Measurements from ENCODE around the gene ASB8. TPM values are rescaled to one million over a fixed set of nuclear protein-coding genes. Genes with fewer than 3 reads are reported as not detected.

ASB8 gene
- total and polyA plus RNA-seq, 3 experiments from 2014 or later, result 32.5 to 81.8 (median 38.1) TPM

DNA sequence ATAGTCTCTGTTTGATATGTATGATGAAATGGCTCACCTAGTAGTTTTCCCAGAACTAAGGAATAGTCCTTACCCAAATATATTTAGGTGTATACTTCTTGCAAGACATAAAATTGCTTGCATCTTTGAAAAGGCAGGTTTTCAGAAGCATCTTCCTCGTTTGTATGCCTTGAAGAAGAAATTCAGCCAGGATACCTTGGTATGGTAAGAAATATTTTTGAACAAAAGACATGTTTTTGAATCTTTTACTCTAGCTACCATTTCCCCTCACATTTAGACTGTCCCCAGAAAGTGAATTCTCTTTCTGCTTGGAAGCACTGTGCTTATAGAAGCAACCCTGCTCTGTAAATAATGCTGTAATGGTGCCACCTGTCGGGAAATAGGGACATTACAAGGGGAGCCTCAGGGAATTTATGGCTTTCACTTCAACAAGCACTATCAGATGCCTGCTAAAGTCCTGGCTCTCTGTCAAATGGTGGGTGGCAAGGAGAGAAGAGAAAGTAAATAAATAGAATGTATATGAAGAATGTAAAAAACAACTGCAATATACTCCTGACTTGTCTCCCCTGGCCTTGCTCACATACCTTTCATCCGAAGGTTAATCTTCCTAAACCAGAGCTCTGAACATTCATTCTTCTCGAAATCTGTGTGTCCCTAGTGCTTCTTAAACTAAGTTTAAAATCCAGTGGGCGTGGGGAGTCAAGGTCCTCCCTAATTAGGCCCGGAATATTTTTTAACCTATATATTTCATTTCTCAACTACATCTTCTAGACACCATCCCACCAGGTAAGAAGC is 32.2 kb upstream of the ASB8 start:
- Mint-ChIP-seq H3K36me3 (no peaks in the 10 kb centered on the region), H3K4me3 (peak overlapping the region in 1 of 7 donors; percentile 5), H3K9me3 (no peaks in the 10 kb centered on the region), H3K4me1 (peaks cover 0 to 3% (median 0%) of the 10 kb centered on the region in 3 donors), H3K27ac (no peak overlapping the region), H3K27me3 (peaks cover 31 to 53% of the 10 kb centered on the region in 2 donors)
- Histone ChIP-seq H3K9me3 (ENCODE audit: low read length) (no peaks in the 10 kb centered on the region), H3K4me1 (ENCODE audit: insufficient read depth, low read length) (peaks cover under 1% of the 10 kb centered on the region), H3K27me3 (ENCODE audit: insufficient read depth, low read length, poor library complexity, severe bottlenecking) (peaks cover 7% of the 10 kb centered on the region), H3K4me3 (ENCODE audit: low read length) (no peak overlapping the region), H3K36me3 (ENCODE audit: insufficient read depth, low read length) (no peaks in the 10 kb centered on the region), H3K27ac (ENCODE audit: low read depth, low read length) (no peak overlapping the region)
- ChIA-PET CTCF (interaction anchor here (0.7 to 5.5 kb wide), 10 partner anchors 9 to 538 kb away, joined by 3 to 39 read pairs (median 3); partner anchors contain the start of gene ASB8), POLR2A (no interaction called here)
- peak; percentile 49 to 74 (median 52) for DNase-seq

DNA sequence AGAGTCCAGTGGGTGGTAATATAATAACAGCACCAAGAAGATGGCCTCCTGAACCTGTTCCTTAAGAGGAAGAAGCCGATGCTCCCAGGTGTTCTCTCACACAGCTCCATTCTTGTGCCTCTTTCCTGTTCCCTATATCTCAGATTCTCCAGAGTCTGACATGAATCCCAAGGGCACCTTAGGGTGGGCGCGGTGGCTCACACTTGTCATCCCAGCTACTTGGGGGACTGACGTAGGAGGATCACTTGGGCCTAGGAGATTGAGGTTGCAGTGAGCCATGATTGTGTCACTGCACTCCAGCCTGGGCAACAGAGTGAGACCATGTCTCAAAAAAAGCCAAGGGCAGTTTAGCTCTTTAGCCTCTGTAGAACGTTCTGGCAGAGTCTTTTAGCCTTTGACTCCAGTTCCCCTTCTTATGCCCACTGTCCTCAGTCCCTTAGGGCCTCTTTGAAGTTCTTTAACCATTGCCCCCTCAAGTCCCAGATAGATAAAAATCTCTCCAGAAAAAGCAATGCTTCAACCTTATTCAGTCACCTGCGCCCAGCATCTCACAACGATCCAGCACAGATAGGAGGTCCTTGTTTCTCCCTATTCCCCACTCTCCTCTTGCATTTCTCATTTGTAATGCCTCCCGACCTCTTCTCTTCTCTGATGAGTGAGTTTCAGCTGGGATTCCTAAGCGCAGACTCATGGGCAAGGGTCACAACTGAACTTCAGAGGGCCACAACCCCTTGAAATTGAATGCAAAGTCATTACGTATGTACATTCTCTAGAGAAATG is 30.8 kb upstream of the ASB8 start:
- CTCF ChIA-PET, result interaction anchor here (2.0 to 5.5 kb wide), 2 partner anchors 10 to 12 kb away, joined by 5 to 39 read pairs; no protein-coding TSS in a partner anchor
- H3K9me3 ChIP-seq (ENCODE audit: low read length), result no peaks in the 10 kb centered on the region
- H3K36me3 ChIP-seq (ENCODE audit: insufficient read depth, low read length), result no peaks in the 10 kb centered on the region
- no peaks in the 10 kb centered on the region for H3K9me3 Mint-ChIP-seq
- H3K27ac ChIP-seq (ENCODE audit: low read depth, low read length), result no peak overlapping the region
- H3K27me3 ChIP-seq (ENCODE audit: insufficient read depth, low read length, poor library complexity, severe bottlenecking), result peaks cover 12% of the 10 kb centered on the region
- DNase-seq, result no peak
- H3K4me1 ChIP-seq (ENCODE audit: insufficient read depth, low read length), result peaks cover 7% of the 10 kb centered on the region
- peaks cover 0 to 4% (median 0%) of the 10 kb centered on the region in 3 donors for H3K36me3 Mint-ChIP-seq
- H3K4me3 ChIP-seq (ENCODE audit: low read length), result no peak overlapping the region
- H3K4me1 Mint-ChIP-seq, result peaks cover 0 to 11% (median 3%) of the 10 kb centered on the region in 3 donors
- POLR2A ChIA-PET, result no interaction called here
- H3K4me3 Mint-ChIP-seq, result no peak overlapping the region
- H3K27me3 Mint-ChIP-seq, result peaks cover 32 to 49% of the 10 kb centered on the region in 2 donors
- no peak overlapping the region for H3K27ac Mint-ChIP-seq

DNA sequence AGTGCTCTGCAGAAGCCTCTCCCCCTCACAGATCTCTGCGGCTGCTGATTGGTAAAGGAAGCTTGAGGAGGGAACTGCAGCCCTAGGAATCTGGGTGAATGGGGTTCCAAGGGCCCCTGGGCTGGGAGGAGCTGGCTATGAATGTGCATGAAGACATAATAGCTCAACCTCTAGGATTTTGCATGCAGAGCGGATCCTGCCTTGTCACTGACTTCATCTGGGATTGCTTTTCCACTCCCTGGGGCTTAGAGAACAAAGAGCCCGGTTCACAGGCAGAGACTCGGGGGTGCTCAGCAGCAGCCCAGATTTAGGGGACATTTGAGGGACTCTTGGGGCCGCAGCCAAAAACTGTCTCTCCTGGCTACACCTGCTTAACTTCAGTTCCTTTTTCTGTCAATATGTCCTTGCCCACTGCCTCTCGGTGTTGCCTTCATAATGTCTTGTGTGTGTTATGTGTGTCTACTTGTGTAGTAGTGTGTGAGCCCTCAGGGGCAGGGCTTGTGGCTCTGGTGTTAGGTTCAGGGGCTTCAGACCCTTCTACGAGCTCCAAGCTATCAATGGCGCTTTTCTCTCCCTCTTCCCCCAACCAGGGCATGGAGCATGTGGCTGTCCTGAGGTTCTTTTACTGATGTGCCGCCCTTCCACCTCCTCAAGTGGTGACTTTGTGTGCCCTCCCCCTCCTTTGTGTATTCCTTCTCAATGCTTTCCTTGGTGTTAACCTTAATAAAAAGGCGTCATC is 28.0 kb upstream of the ASB8 start:
- Mint-ChIP-seq H3K36me3 (peaks cover 0 to 6% (median 0%) of the 10 kb centered on the region in 3 donors), H3K4me3 (peak overlapping the region; percentile 51 to 97 (median 86)), H3K27ac (peak overlapping the region in 5 of 8 donors; percentile 59 to 87 (median 74)), H3K27me3 (peaks cover 30 to 37% of the 10 kb centered on the region in 2 donors), H3K9me3 (no peaks in the 10 kb centered on the region), H3K4me1 (peaks cover 6 to 20% (median 11%) of the 10 kb centered on the region in 3 donors)
- ChIA-PET CTCF (interaction anchor here (1.0 to 5.5 kb wide), 2 partner anchors 13 to 470 kb away, joined by 4 to 39 read pairs; no protein-coding TSS in a partner anchor), POLR2A (interaction anchor here (3.4 kb wide), 1 partner anchor 13 kb away, joined by 29 read pairs; no protein-coding TSS in a partner anchor)
- Histone ChIP-seq H3K4me3 (ENCODE audit: low read length) (no peak overlapping the region), H3K36me3 (ENCODE audit: insufficient read depth, low read length) (no peaks in the 10 kb centered on the region), H3K9me3 (ENCODE audit: low read length) (no peaks in the 10 kb centered on the region), H3K27ac (ENCODE audit: low read depth, low read length) (no peak overlapping the region), H3K27me3 (ENCODE audit: insufficient read depth, low read length, poor library complexity, severe bottlenecking) (peaks cover 12% of the 10 kb centered on the region), H3K4me1 (ENCODE audit: insufficient read depth, low read length) (peaks cover 16% of the 10 kb centered on the region)
- no peak for DNase-seq

DNA sequence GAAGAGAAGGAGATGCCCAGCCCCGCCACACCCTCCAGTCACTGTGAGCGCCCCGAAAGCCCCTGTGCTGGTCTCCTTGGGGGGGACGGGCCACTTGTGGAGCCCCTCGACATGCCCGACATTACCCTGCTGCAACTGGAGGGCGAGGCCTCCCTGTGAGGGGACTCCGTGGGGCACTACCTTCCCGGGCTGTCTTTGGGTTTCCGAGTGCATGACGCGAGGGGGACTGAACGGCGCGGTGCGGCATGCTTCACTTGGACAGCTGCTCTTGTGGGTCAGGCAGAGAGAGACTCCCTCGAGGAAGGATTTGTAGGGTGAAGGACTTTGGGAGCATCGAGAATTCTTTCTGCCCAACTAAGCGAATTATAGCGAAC is 27.2 kb upstream of the ASB8 start:
- peaks cover 16% of the 10 kb centered on the region for H3K4me1 ChIP-seq (ENCODE audit: insufficient read depth, low read length)
- H3K9me3 ChIP-seq (ENCODE audit: low read length), result no peaks in the 10 kb centered on the region
- peak overlapping the region in 7 of 8 donors; percentile 25 to 87 (median 60) for H3K27ac Mint-ChIP-seq
- no peak overlapping the region for H3K4me3 ChIP-seq (ENCODE audit: low read length)
- DNase-seq, result no peak
- H3K27ac ChIP-seq (ENCODE audit: low read depth, low read length), result no peak overlapping the region
- no peaks in the 10 kb centered on the region for H3K36me3 ChIP-seq (ENCODE audit: insufficient read depth, low read length)
- ChIA-PET POLR2A (interaction anchor here (3.4 kb wide), 1 partner anchor 14 kb away, joined by 29 read pairs; no protein-coding TSS in a partner anchor), CTCF (interaction anchor here (5.5 kb wide), 1 partner anchor 14 kb away, joined by 39 read pairs; no protein-coding TSS in a partner anchor)
- peaks cover 12% of the 10 kb centered on the region for H3K27me3 ChIP-seq (ENCODE audit: insufficient read depth, low read length, poor library complexity, severe bottlenecking)
- no peaks in the 10 kb centered on the region for H3K9me3 Mint-ChIP-seq
- peaks cover 0 to 6% (median 0%) of the 10 kb centered on the region in 3 donors for H3K36me3 Mint-ChIP-seq
- H3K4me1 Mint-ChIP-seq, result peaks cover 6 to 20% (median 11%) of the 10 kb centered on the region in 3 donors
- peaks cover 25 to 29% of the 10 kb centered on the region in 2 donors for H3K27me3 Mint-ChIP-seq
- peak overlapping the region; percentile 65 to 97 (median 95) for H3K4me3 Mint-ChIP-seq

DNA sequence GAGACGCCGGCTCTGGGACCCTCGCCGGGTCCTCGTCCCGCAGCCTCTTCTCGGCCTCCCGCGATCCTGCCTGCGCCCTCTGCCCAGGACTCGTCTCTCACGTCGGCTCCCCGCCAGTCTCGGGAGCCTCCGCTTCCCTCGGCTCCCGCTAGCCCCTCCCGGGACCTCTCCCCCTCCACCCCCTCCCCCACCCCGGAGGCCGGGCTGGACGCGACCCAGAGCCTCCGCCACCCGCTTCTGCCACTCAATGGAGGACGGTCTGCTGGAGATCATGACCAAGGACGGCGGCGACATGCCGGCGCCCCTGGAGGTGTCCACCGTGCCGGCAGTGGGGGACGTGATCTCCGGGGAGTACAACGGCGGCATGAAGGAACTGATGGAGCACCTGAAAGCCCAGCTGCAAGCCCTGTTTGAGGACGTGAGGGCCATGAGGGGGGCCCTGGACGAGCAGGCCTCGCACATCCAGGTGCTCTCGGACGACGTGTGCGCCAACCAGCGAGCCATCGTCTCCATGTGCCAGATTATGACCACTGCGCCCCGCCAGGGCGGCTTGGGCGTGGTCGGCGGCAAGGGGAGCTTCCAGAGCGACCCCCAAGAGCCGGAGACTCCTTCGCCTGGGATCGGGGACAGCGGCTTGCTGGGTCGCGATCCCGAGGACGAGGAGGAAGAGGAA is 26.7 kb upstream of the ASB8 start:
- Mint-ChIP-seq H3K27ac (peak overlapping the region in 7 of 8 donors; percentile 43 to 87 (median 69)), H3K9me3 (no peaks in the 10 kb centered on the region), H3K36me3 (peaks cover 0 to 6% (median 0%) of the 10 kb centered on the region in 3 donors), H3K4me1 (peaks cover 6 to 20% (median 11%) of the 10 kb centered on the region in 3 donors), H3K4me3 (peak overlapping the region; percentile 93 to 97 (median 96)), H3K27me3 (peaks cover 24 to 29% of the 10 kb centered on the region in 2 donors)
- Histone ChIP-seq H3K4me1 (ENCODE audit: insufficient read depth, low read length) (peaks cover 16% of the 10 kb centered on the region), H3K27ac (ENCODE audit: low read depth, low read length) (peak overlapping the region; percentile 75), H3K27me3 (ENCODE audit: insufficient read depth, low read length, poor library complexity, severe bottlenecking) (peaks cover 12% of the 10 kb centered on the region), H3K9me3 (ENCODE audit: low read length) (no peaks in the 10 kb centered on the region), H3K4me3 (ENCODE audit: low read length) (peak overlapping the region; percentile 91), H3K36me3 (ENCODE audit: insufficient read depth, low read length) (no peaks in the 10 kb centered on the region)
- ChIA-PET POLR2A (interaction anchor here (1.6 to 3.4 kb wide), 2 partner anchors 15 to 27 kb away, joined by 13 to 29 read pairs; partner anchors contain the start of gene ASB8), CTCF (interaction anchor here (1.4 to 5.5 kb wide), 6 partner anchors 14 to 184 kb away, joined by 3 to 39 read pairs (median 9); partner anchors contain the start of gene ASB8)
- DNase-seq, result peak in 1 of 5 donors; percentile 56

DNA sequence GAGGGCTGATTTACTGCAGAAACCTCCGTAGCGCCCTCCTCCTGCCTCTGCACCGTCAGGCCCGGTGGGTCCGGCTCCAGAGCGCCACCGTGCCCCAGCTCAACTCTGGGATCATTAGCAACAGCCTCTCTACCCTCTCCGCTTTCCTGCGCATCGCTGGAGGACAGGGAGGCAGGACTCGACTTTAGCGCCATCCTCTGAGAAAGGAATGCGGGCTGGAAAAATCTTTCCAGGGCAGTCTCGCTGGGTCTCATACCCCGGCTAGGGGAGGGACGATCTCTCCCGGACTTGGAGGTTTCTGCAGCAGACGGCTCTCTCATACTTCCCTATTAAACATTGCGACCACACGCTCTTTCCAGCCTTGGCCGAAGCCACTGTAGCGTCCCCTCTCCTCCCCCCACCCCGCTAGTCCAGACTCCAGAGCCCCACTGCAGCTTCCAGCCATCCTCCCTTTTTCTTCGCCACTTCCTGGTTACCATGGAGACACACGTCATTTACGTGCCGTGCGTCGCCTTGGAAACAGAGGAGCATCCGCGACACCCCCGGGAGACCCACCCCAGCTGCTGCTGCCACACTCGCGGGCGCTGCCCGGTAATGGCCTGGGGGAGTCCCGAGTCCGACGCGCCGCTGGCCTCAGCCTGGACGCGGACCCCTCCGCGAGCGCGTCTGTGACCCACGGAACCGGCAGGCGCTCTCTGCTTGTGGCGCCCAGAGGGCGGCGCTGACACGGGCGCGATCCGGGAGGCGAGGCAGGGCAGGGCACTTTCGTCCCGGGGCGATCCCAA is 26.0 kb upstream of the ASB8 start, which contains the start of gene CCDC184:
TSS of gene CCDC184 (plus strand) at position 554 of the 785 bp plus-strand sequence. CDS start 479 bp downstream, outside the sequence.
- POLR2A ChIA-PET, result interaction anchor here (0.8 to 3.4 kb wide), 3 partner anchors 15 to 277 kb away, joined by 3 to 29 read pairs (median 13); partner anchors contain the start of gene ASB8

More for the DNA sequence above, 26.0 kb upstream of the ASB8 start, which contains the start of gene CCDC184:
- Histone ChIP-seq H3K4me1 (ENCODE audit: insufficient read depth, low read length) (peaks cover 16% of the 10 kb centered on the region), H3K27ac (ENCODE audit: low read depth, low read length) (peak within 1 kb of the TSS; percentile 75), H3K36me3 (ENCODE audit: insufficient read depth, low read length) (no peaks in the 10 kb centered on the region), H3K9me3 (ENCODE audit: low read length) (no peaks in the 10 kb centered on the region), H3K4me3 (ENCODE audit: low read length) (peak within 1 kb of the TSS; percentile 91), H3K27me3 (ENCODE audit: insufficient read depth, low read length, poor library complexity, severe bottlenecking) (peaks cover 12% of the 10 kb centered on the region)
- Mint-ChIP-seq H3K36me3 (peaks cover 0 to 6% (median 0%) of the 10 kb centered on the region in 3 donors), H3K4me1 (peaks cover 6 to 20% (median 11%) of the 10 kb centered on the region in 3 donors), H3K27me3 (peaks cover 22 to 29% of the 10 kb centered on the region in 2 donors), H3K27ac (peak within 1 kb of the TSS; percentile 71 to 96 (median 90)), H3K4me3 (peak within 1 kb of the TSS; percentile 93 to 97 (median 96)), H3K9me3 (no peaks in the 10 kb centered on the region)
- CTCF ChIA-PET, result interaction anchor here (0.8 to 1.8 kb wide), 15 partner anchors 9 to 435 kb away, joined by 3 to 23 read pairs (median 4); partner anchors contain the start of genes ASB8 and OR10AD1
- DNase-seq, result peak; percentile 57 to 91 (median 84)

Measured in CD8-positive, alpha-beta memory T cell (primary cell).